Amniotic stem cell (primary cell): ENCODE data around the gene RAB3IL1.

Experiments
- DNase-seq: peaks from one replicate; lab custom pipeline; 2025; lab: John Stamatoyannopoulos, UW

RAB3IL1 gene

DNA sequence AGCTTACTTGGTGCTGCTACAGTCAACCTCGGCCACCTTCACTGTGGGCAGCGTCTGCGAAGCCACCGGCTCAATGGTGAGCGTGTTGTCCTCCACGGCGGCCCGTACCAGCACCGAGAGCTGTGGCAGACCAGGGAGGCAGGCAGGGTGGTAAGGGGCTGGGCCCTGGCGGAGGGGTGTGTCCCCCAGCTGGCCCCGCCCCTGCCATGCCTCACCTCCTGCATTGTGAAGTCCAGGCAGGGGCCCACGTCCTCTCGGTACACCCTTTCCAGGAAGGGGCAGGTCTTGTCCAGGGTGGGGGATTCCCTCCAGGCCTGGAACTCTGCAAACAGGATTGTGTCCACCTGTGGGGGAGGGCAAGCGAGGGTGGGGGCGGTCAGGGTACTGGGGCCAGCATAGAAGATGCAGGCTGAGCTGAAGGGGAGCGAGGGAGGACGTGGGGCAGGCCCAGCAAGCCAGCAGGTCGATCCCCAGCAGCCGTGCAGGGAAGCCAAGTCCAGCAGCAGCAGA is 12.8 kb downstream of the RAB3IL1 start:
- no peak for DNase-seq

DNA sequence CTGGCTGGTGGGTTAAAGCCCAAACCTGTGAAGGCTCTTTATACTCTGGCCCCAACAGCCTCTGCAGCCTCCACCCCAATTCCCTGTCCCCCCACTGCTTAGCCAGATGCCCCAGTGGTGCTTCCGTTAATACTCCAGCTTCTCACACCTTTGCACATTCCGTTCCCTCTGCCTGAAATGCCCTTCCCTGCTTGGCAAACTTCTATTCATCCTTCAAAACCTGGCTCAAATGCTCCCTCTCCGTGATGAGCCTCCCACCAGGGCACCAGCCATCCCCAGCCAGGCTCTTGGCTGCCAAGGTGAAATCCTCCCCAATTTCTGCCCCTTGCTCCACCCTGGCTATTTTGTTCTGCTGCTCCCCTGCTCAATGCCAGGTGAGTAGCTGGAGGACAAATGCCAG is 13.5 kb downstream of the RAB3IL1 start:
- no peak for DNase-seq

DNA sequence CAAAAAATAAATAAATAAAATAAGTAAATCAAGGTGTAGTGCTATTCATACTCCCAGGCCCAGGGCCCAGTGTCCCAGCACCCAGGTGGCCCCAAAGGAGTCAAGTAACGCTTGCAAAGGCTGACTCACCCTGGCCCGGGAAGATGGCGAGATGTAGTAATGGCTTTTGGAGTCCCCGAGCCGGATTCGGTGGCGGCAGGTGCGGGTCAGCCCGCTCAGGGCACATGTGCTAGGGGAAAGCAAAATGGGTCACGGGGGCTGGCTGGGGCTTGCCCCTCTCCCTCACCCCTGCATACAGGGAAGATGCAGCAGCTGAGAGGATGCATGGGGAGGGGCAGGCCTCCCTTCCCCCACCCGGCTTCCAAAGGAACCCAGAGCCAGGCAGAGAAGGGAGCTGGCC is 15.1 kb downstream of the RAB3IL1 start:
- DNase-seq: no peak

DNA sequence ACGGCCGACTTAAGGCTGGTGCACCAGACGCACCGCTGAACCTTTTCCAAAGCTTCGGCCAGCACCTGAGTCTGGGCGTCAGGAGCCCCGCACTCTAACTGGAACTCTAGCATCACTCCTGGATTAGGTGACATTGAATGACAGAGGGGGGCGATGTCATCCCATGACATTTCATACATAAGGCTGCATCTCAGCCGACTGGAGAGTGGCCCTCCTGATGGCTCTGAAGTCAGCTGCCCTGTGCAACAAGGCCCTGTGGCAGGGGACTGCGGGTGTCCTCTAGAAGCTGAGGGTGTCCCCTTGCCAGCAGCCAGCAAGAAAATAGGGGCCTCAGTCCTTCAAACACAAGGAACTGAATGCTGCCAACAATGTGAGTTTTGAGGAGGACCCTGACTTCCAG is 16.0 kb downstream of the RAB3IL1 start:
- no peak for DNase-seq

- no peak for DNase-seq
These were observed 17.1 kb downstream of the RAB3IL1 start for GRCh38 chr11:61900251-61900650.

DNA sequence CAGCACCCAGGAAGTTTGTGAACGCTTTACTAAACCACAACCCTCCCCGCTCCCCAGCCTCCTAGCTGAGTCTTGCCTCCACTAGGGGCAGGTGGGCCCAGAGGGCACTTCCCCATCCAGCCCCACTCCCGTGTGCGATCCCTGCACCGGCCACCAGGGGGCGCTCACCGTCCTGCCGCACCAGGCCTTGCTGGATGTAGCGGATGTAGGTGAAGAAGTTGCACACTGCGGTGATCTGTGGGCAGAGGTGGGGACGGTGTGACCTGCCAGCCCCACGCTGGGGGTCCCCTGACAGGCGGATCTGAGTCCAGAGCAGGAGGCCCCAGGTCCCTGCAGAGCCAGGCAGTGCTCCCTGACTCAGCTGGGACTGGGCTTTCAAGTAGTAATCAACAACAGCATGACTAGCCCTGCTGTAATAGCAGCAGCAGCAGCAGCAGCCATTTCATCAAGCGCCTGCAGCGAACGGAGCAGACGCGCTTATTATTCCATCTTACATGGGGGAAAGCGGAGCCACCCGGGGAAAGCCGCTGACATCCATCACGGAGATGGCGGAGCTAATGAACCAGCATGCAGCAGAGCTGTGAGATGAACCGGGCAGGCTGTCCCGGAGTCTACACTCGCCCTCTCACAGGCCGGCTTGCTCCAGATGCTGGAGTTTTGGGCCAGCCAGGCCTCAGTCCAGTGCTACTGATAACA is 18.1 kb downstream of the RAB3IL1 start:
- DNase-seq: no peak

DNA sequence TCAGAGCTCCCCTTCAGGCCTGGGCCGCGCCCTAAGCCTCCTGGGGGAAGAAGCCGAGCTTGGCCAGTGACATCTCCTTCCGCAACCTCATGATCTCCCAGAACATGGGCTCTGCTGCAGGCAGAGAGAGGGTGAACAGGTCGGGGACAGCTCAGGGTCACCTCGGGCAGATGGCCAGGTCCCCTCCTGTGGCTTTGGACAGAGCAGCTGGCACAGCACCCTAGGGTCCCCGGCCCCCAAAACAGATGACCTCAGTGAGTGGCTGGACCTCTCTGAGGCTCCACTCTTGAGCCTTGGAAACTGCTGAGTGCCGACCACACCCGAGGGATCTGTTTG is 19.2 kb downstream of the RAB3IL1 start:
- DNase-seq: no peak

- no peak for DNase-seq
These were observed 19.7 kb downstream of the RAB3IL1 start for GRCh38 chr11:61897387-61898246.

- no peak for DNase-seq
These were observed 20.5 kb downstream of the RAB3IL1 start for GRCh38 chr11:61896665-61897386.

- no peak for DNase-seq
These were observed 21.7 kb downstream of the RAB3IL1 start for GRCh38 chr11:61895718-61896059.

DNA sequence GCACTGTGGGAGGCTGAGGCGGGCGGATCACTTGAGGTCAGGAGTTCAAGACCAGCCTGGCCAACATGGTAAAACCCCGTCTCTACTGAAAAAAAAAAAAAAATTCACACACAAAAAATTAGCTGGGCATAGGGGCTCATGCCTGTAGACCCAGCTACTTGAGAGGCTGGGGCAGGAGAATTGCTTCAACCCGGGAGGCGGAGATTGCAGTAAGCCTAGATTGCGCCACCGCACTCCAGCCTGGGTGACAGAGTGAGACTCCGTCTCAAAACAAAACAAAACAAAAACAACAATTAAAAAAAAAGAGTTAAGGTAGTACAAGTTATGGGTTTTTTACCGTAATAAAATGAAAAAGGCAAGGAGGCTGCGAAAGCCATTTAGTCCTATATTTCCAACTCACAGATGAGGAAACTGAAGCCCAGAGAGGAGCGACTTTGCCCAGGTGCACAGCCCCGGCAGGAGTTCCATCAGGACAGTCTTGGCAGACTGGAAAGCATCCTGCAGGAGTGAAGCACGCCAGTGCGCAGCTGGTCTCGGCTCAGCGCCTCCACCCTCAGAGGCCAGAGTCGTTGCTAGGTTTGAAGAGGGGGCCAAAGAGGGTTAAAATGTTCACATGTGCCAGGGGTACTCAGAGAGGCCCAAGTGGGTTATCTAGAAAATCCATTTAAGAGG is 22.2 kb downstream of the RAB3IL1 start:
- DNase-seq: no peak

DNA sequence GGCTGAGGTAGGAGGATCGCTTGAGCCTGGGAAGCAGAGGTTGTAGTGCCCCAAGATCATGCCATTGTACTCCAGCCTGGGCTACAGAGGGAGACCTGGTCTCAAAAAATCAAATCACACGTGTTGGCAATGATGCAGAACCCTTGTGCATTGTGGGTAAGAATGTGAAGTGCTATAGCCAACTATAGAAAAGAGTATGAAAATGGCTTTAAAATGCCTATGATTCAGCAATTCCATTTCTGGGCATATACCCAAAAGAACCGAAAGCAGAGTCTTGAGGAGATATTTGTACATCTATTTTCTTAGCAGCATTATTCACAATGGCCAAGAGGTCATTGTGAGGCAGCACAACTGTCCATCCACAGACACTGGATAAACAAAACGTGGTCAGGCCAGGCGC is 23.4 kb downstream of the RAB3IL1 start:
- DNase-seq: peak; percentile 51

GRCh38 chr11:61892085-61892370 is 25.3 kb downstream of the RAB3IL1 start:
- DNase-seq: no peak

GRCh38 chr11:61891331-61892084 is 25.9 kb downstream of the RAB3IL1 start, which contains the start of gene FADS3:
FADS3 (minus strand) TSS chr11:61891545; CDS start chr11:61891381, 164 bp downstream.
- peak; percentile 19 for DNase-seq

DNA sequence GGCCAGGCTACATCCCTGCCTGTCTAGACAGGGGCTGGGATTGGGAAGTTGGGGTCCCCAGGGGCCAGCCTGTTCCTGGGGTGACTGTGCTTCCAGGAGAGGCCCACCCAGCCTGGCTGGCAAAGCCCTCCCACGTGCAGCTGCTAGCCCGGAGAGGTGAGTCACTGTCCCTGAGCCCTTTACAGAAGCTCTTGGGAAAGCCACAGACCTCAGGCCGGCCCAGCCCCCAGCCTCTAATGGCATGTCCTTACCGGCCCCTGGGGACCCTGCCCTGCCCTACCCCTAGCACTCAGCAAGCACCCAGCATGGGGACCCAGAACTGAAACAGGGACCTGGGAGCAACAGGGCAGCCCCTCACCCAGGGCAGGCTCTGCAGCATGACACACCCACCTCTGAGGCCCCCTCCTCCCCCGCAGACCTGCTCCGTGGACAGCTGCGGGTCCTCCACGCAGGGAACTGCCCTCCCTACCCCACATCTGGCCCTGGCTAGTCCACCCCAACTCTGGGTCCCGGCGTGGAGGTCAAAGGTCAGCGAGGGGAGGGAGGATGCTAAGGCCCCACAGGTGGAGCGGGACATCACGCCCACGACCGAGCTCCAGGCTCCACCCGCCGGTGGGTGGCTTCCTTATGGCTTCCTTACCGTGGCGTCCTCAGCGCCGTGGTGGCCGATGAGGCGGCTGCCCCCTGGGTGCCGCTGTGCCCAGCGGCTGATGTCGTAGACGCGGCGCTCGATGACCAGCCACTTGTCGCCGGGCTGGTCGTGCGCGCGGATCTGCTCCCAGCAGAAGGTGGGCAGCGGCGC is 26.6 kb downstream of the RAB3IL1 start:
- DNase-seq: peak; percentile 57

DNA sequence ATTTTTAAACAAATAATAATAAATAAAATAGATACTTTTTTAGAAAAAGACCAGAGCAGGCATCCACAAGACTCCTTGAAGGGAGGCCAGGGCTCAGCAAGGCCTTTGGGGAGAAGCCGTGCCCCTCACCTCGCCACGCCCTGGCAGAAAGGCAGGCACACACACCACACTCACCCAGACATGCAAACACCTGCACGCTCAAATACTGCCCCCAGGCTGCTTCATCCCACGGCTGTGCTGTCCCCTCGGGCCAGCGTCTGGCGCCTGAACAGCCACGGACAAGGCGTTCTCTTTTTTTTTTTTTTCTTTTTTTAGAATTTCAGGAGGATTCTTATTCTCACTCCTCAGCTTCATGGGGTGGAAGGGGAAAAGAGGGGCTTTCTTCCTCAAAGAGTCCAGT is 27.5 kb downstream of the RAB3IL1 start:
- no peak for DNase-seq

GRCh38 chr11:61888590-61888989 is 28.8 kb downstream of the RAB3IL1 start:
- no peak for DNase-seq

DNA sequence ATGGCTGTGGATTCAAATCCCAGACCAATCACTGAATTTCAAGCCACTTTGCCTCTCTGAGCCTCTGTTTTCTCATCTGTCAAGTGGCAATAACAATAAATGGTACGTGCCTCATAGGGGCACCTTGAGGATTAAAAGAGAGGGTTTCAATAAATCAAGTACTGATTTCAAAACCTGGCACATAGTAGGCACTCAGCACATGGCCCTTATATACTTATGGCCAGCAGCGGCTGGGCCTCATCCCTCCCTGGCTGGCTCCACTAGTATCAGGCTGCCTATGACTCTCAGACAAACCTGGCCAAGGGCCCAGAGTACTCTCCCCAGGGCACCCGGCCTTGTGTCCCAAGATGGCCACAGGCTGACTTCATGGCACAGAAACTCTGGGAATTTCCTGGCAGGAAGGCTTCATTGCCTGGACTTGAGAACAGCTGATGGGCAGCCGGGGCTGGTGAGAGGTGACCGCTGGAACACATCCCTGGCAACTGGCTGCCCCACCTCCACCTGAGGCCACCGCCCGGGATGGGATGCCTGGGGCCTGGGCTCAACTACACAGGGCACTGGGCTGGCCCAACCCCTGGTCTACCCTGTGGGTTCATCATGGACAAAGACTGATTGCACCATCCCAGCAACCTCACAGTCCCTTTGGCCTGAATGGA is 29.4 kb downstream of the RAB3IL1 start:
- peak; percentile 69 for DNase-seq

GRCh38 chr11:61886643-61887042 is 30.7 kb downstream of the RAB3IL1 start:
- no peak for DNase-seq
